AG04449 (cell line): ENCODE results near the gene STT3B.

Source experiments
- CTCF ChIA-PET: fragments of 350-600 bp; formaldehyde crosslinking; extraction: SDS; loops from one replicate; lab custom pipeline; 2021; ENCODE audit warnings: antibody characterized with exemption; lab: Yijun Ruan, JAX
- POLR2A ChIA-PET: fragments of 400-600, 350-600 bp; formaldehyde crosslinking; extraction: SDS; loops from one replicate; lab custom pipeline; 2020; ENCODE audit warnings: antibody characterized with exemption, inconsistent platforms; lab: Yijun Ruan, JAX
- DNase-seq: peaks from one replicate; pipeline ENCODE4 v3.0.0-alpha.2; 2010; ENCODE audit warnings: low read depth, low spot score
- H3K4me3 ChIP-seq: 2 replicates; pipeline ENCODE4 v1.5.1; 2011; ENCODE audit warnings: low read depth, mild to moderate bottlenecking, control low read depth, low read length
- TF ChIP-seq, protein P1 (sequence below): IDR thresholded peaks from one replicate; pipeline ENCODE4 v1.5.1; 2011; ENCODE audit warnings: mild to moderate bottlenecking, moderate library complexity, low read length, control low read depth, inconsistent platforms; ENCODE audit not compliant: insufficient read depth; ENCODE audit errors: missing control alignments

Gene STT3B

DNA sequence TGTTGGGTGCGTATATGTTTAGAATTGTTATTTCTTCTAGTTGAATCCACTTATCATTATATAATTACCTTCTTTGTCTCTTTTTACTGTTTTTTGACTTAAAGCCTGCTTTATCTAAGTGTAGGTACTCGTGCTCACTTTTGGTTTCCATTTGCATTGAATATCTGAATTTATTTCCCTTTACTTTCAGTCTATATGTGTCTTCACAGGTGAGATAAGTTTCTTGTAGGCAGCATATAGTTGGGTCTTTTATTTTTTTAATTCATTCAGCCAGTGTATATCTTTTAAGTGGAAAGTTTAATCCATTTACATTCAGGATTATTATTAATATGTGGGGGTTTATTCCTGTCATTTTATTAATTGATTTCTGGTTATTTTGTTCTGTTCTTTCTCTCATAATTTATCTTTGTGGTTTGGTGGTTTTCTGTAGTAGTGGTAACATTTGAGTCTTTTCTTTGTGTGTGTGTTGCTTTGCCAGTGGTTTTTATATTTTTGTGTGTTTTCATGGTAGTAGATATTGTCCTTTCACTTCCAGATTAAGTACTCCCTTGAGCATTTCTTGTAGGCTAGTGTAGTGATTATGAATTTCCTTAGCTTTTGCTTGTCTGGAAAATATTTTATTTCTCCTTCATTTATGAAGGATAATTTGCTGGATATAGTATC, 27.3 kb downstream of the STT3B start:
- no peak for DNase-seq
- TF ChIP-seq, protein P1, sequence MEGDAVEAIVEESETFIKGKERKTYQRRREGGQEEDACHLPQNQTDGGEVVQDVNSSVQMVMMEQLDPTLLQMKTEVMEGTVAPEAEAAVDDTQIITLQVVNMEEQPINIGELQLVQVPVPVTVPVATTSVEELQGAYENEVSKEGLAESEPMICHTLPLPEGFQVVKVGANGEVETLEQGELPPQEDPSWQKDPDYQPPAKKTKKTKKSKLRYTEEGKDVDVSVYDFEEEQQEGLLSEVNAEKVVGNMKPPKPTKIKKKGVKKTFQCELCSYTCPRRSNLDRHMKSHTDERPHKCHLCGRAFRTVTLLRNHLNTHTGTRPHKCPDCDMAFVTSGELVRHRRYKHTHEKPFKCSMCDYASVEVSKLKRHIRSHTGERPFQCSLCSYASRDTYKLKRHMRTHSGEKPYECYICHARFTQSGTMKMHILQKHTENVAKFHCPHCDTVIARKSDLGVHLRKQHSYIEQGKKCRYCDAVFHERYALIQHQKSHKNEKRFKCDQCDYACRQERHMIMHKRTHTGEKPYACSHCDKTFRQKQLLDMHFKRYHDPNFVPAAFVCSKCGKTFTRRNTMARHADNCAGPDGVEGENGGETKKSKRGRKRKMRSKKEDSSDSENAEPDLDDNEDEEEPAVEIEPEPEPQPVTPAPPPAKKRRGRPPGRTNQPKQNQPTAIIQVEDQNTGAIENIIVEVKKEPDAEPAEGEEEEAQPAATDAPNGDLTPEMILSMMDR: no peak
- ChIA-PET POLR2A (no interaction called here), CTCF (no interaction called here)
- H3K4me3 ChIP-seq: no peak overlapping the region

DNA sequence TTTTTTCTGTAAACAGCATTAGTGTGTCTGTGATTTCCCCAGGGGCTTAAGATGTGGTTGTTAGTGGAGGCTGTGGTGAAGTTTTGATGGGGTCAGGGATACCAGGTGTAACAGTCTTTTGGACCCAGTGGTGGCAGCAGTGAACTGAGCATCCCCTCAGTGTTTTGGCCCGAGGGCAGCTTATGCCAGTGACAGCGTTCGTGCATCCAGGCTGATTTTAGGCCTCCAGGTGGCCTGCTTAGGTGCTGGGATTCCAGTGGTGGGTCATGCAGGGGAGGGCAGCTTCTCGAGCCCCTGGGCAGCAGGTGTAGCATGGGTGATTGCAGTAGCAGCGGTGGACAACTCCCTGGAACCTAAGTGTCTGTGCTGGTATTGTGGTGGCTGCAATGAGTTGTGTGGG, 29.2 kb downstream of the STT3B start:
- ChIA-PET CTCF (no interaction called here), POLR2A (no interaction called here)
- no peak for DNase-seq
- TF ChIP-seq, protein P1: no peak
- no peak overlapping the region for H3K4me3 ChIP-seq

DNA sequence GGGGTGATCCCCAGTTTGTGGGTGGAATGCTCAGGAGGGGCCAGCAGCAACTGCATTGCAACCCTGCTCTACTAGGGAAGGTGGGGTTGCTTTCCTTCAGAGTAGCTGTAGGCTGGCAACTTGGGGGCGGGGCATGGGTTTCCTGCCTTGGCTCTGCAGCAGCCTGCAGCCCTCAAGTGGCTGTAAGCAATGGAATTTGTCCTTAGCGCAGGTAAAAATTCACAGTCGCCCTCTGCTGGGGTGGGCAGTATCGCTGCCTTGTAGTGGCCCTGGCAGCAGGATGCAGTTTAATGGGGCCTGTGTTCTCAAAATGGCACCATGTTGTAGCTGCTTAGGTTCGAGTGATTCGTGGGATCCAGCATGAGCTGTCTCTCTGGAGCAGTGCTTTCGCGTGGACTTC, 29.8 kb downstream of the STT3B start:
- no peak overlapping the region for H3K4me3 ChIP-seq
- DNase-seq: no peak
- ChIA-PET CTCF (interaction anchor here (1.9 to 2.0 kb wide), 2 partner anchors 13 to 206 kb away, joined by 4 to 5 read pairs; no protein-coding TSS in a partner anchor), POLR2A (no interaction called here)
- TF ChIP-seq, protein P1: no peak

DNA sequence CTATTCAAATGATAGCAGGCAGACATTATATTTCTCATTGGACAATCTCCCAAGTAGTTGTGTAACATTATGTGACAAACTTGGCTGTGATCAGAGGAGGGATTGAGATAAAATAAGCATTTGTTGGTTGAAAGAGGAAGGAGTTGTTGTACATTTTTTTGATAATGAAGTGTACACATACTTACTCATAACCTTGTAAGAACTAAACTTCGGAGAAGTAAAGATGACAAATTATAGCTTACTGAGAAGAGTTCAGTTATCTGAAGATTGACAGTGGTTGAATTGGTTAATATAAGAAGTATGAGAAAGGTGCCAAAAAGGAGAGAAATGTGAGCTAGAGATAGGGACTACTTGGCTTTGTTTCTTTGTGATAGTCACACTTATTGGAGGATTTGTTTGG, 32.6 kb downstream of the STT3B start:
- DNase-seq: no peak
- CTCF ChIA-PET: no interaction called here
- TF ChIP-seq, protein P1: no peak
- POLR2A ChIA-PET: no interaction called here
- H3K4me3 ChIP-seq: no peak overlapping the region

DNA sequence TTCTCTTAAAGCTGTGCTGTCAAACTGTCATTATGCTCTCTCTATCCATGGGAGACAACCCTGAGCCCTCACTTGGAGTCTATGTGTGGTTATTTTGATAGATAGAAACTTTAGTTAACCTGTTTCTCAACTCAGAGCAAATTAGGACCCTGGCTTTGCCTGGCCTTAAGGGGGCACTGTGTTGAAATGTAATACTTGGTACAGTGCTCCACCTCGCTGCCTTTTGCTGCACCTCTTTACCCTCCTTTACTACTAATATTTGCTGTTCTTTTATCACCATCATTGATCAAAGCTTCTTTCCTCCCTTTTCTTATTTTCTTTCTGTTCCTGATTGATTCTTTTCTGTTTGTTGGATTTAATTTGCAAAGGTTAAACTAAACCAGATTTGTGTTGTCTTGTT, 34.3 kb downstream of the STT3B start:
- CTCF ChIA-PET: interaction anchor here (1.1 to 2.0 kb wide), 7 partner anchors 10 to 203 kb away, joined by 3 to 6 read pairs (median 3); no protein-coding TSS in a partner anchor
- no peak for DNase-seq
- POLR2A ChIA-PET: no interaction called here
- TF ChIP-seq, protein P1: peak; percentile 19
- H3K4me3 ChIP-seq: no peak overlapping the region

DNA sequence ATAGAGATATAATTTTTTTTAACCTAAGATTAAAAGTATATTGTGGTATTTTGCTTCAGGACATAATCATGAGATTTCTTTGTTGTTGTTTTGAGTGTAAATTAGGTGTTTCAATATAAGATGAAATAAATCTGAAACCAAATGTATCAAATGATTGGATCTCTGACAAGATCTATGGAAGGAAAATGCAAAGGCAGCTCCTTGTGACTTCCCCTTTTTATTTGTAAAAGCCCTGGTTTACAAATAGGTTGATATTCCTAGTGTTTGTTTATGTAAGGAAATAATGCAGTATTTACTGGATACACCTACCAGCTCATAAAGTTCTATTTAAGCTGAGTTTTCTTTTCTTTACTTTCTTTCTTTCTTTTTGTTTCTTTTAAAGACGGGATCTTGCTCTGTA, 35.9 kb downstream of the STT3B start:
- TF ChIP-seq, protein P1: no peak
- CTCF ChIA-PET: interaction anchor here (0.7 to 2.8 kb wide), 2 partner anchors 15 to 18 kb away, joined by 3 to 12 read pairs; no protein-coding TSS in a partner anchor
- POLR2A ChIA-PET: no interaction called here
- no peak for DNase-seq
- no peak overlapping the region for H3K4me3 ChIP-seq
